Sigmoid colon (tissue), 4 donors: Measurements from ENCODE around the gene SLC13A1.

Experiments used
- CTCF ChIP-seq, 4 experiments: fragments of 450-650 bp in 3 of 4; fragments of 200-600 bp in 1 of 4; IDR thresholded peaks; one replicate each; pipeline ENCODE4 v1.5.1; 2016 to 2019; ENCODE audit warnings: antibody characterized with exemption in 4 of 4, mild to moderate bottlenecking in 3 of 4, moderate library complexity in 2 of 4
- EP300 ChIP-seq, 4 donors: sonication (generic); formaldehyde crosslinking; IDR thresholded peaks; one replicate each; pipeline ENCODE4 v1.6.1; 2017; ENCODE audit warnings: antibody characterized with exemption in 4 of 4

- TF ChIP-seq CTCF (IDR thresholded peaks at IDR 0.05) (no peak), EP300 (IDR thresholded peaks at IDR 0.05) (no peak)
These were observed 15.6 kb upstream of the SLC13A1 start for GRCh38 chr7:123215350-123215749.
